Ishikawa (cell line): ENCODE results near the gene HOTAIR.

Experiments used
- CEBPB ChIP-seq: IDR thresholded peaks from 2 replicates; pipeline ENCODE4 v1.6.1; 2012
- EGR1 ChIP-seq: IDR thresholded peaks from 2 replicates; pipeline ENCODE4 v1.6.1; 2012
- EP300 ChIP-seq: IDR thresholded peaks from 2 replicates; pipeline ENCODE4 v1.6.1; 2012; ENCODE audit warnings: borderline replicate concordance
- FOXM1 ChIP-seq: IDR thresholded peaks from 2 replicates; pipeline ENCODE4 v1.6.1; 2012; ENCODE audit warnings: low read depth, borderline replicate concordance
- MAX ChIP-seq: IDR thresholded peaks from 2 replicates; pipeline ENCODE4 v1.6.1; 2012
- NFIC ChIP-seq: IDR thresholded peaks from 2 replicates; pipeline ENCODE4 v1.6.1; 2012
- RAD21 ChIP-seq: IDR thresholded peaks from 2 replicates; pipeline ENCODE4 v1.6.1; 2012; ENCODE audit warnings: low read depth
- REST ChIP-seq: IDR thresholded peaks from 2 replicates; pipeline ENCODE4 v1.6.1; 2012; ENCODE audit warnings: low read depth, mild to moderate bottlenecking
- TAF1 ChIP-seq: IDR thresholded peaks from 2 replicates; pipeline ENCODE4 v1.6.1; 2012; ENCODE audit warnings: low read depth, mild to moderate bottlenecking
- TCF12 ChIP-seq: IDR thresholded peaks from 2 replicates; pipeline ENCODE4 v1.6.1; 2012; ENCODE audit warnings: low read depth
- TEAD4 ChIP-seq: IDR thresholded peaks from 2 replicates; pipeline ENCODE4 v1.6.1; 2012
- USF1 ChIP-seq: IDR thresholded peaks from 2 replicates; pipeline ENCODE4 v1.6.1; 2012
- YY1 ChIP-seq: IDR thresholded peaks from 2 replicates; pipeline ENCODE4 v1.6.1; 2012; ENCODE audit warnings: low read depth
- ZBTB7A ChIP-seq: IDR thresholded peaks from 2 replicates; pipeline ENCODE4 v1.6.1; 2012; ENCODE audit warnings: low read depth

GRCh38 chr12:53938326-53939140, 36.2 kb downstream of the HOTAIR start, which contains the start of gene HOXC13:
- TF ChIP-seq REST, result no peak
- no peak for TF ChIP-seq EP300
- TF ChIP-seq EGR1, result no peak
- TF ChIP-seq TEAD4, result no peak
- no peak for TF ChIP-seq YY1
- TF ChIP-seq TCF12, result no peak
- TF ChIP-seq NFIC, result no peak
- TF ChIP-seq TAF1, result no peak
- TF ChIP-seq MAX, result peak; percentile 63; the same call in 1 of the 2 replicates
- TF ChIP-seq RAD21, result no peak
- TF ChIP-seq USF1, result peak; percentile 98
- no peak for TF ChIP-seq FOXM1
- TF ChIP-seq ZBTB7A, result no peak
- no peak for TF ChIP-seq CEBPB
